PC-9 (cell line): Measurements from ENCODE around the gene KCNK10.

ENCODE experiments used
- CTCF ChIP-seq: fragments of 200-600 bp; sonication (generic); conservative IDR thresholded peaks from 2 replicates; pipeline ENCODE4 v1.6.1; 2017; ENCODE audit warnings: mixed run types, antibody characterized with exemption, mild to moderate bottlenecking, moderate library complexity
- EZH2 ChIP-seq: fragments of 200-600 bp; sonication (generic); IDR thresholded peaks from 2 replicates; pipeline ENCODE4 v1.8.0; 2017; ENCODE audit warnings: antibody characterized with exemption, low read depth

- no peak for TF ChIP-seq CTCF
- no peak for TF ChIP-seq EZH2
Measured at GRCh38 chr14:88245321-88245720, 77.7 kb downstream of the KCNK10 start.
